GM19043 (cell line): ENCODE data around the gene MEGF8.

Source experiments
- ATAC-seq: cut with Tn5 transposase; IDR thresholded peaks from one replicate; pipeline ENCODE4 v1.9.1; 2021; ENCODE audit warnings: low read depth; ENCODE audit not compliant: unreplicated experiment

Gene MEGF8

DNA sequence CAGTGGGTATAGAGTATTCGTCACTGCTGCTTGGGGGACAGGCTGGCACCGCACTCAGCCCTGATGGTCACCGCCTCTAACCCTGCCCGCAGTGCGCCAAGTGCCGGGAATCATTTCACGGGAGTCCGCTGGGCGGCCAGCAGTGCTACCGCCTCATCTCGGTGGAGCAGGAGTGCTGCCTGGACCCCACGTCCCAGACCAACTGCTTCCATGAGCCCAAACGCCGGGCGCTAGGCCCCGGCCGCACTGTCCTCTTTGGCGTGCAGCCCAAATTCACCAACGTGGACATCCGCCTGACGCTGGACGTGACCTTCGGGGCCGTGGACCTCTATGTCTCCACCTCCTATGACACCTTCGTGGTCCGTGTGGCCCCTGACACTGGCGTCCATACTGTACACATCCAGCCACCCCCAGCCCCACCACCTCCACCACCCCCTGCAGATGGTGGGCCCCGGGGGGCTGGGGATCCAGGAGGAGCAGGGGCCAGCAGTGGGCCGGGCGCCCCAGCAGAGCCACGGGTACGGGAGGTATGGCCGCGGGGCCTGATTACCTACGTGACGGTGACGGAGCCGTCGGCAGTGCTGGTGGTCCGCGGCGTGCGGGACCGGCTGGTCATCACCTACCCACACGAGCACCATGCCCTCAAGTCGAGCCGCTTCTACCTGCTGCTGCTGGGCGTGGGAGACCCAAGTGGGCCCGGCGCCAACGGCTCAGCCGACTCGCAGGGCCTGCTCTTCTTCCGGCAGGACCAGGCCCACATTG lies 50.2 kb downstream of the MEGF8 start:
- no peak for ATAC-seq

DNA sequence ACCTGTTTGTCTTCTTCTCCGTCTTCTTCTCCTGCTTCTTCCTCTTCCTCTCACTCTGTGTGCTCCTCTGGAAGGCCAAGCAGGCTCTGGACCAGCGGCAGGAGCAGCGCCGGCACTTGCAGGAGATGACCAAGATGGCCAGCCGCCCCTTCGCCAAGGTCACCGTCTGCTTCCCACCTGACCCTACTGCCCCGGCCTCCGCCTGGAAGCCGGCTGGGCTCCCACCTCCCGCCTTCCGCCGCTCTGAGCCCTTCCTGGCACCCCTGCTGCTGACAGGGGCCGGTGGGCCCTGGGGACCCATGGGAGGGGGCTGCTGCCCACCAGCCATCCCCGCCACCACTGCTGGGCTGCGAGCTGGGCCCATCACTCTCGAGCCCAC lies 50.7 kb downstream of the MEGF8 start:
- no peak for ATAC-seq

- no peak for ATAC-seq
Measured at GRCh38 chr19:42378225-42379215, 53.1 kb downstream of the MEGF8 start.

- no peak for ATAC-seq
Measured at GRCh38 chr19:42380155-42380554, 54.7 kb downstream of the MEGF8 start.

DNA sequence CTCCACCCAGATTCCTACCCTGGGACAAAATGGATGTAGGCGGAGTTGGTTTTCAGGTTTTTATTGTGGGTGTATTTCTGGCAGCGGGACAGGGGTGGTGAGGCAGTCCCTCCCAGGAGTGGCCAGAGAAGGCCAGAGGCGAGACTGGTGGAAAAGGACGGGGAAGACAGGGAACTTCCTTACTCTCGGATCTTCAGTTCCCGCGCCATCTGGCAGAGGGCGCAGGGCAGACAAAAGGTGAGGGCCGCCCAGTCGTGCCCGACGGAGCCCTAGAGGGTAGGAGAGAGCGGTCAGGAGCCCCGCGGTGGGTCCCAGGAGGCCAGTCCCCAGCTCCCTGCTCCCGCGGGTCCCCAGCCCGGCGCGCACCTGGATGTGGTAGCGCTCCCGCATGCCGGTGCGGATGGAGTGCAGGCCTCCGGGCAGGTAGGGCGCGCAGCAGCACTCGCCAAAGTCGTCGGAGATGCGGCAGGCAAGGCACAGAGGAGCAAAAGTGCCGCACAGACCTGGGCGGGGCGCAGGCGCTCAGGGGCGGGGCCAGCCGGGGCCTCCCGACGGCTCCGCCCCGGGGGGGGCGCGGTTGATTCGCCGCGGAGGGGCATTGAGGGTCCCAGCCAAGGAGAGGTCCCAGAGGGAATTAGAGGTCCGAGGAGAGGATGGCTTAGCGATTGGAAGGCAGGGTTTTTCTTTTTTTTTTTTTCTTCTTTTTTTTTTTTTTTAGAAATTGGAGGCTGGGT lies 61.7 kb downstream of the MEGF8 start:
- ATAC-seq: no peak

DNA sequence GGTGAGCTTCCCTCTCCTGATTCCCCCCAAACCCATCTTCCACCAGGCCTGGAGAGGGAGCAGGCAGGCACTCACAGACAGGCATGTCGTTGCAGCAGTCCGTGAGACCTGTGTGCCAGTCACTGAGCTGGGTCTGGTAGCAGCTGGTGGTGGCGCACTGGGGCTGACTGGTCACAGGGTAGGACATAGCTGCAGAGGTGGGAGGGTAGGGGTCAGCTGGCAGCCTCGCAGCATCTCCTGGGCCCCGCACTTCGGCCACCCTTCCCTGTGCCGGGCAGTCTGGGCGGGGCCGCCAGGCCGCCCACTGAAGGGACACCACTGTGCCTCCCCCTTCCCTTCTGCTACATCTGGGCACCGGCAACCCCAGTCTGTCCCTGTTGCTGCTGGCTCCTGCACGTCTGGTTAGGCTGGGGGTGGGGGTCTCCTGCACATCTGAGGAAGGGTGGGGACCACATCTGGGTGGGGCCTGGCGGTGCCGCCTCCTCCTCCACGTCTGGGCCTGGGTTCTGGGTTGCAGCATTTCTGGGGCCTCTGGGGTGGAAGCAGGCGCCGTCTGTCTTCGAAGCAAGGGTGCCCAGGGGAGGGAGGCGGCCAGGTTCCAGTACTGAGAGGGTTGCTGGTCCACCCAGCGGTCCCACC lies 63.5 kb downstream of the MEGF8 start:
- no peak for ATAC-seq

DNA sequence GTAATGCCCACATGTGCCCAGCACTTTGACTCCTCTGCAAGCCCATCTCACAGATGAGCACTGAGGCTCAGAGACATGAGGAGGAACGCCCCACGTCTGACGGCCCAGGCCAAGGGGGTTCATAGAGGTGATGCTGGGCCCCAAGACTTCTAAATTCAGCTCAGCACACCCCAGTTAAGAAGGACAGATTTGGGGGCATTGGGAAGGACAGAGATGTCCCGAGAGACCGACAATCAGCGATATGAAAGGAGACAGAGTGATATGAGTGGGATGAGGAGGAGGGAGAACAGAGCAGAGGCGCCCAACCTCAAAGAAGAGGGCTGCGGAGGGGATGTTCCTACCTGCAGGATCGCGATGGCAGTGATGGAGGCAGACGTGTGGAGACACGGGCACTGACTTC lies 64.5 kb downstream of the MEGF8 start, which contains the start of gene CNFN:
Gene CNFN, minus strand, starts transcription at position 399 of the 400 bp plus-strand sequence. CDS start 1,260 bp downstream, outside the sequence.
- ATAC-seq: no peak

DNA sequence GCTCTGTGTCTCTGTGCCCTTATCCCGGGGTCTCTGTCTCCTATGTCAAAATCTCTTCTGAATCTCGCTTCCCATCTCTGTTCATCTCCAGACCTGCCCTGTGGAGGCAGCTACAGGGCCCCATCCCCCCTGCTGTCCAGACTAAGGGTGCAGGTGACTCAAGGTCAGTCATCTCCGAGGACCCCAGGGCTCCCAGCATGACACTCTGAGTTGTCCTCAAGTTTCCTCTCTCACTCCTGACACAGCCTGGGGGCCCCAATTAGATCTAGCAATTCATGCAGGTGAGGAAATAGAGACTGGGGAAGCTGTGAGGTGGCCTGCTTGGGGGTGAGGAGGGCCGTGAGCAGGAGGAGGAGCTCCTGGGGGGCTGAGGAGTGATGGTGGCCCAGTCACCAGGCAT lies 66.7 kb downstream of the MEGF8 start:
- ATAC-seq: no peak

GRCh38 chr19:42394751-42395150 lies 69.3 kb downstream of the MEGF8 start:
- no peak for ATAC-seq

GRCh38 chr19:42396381-42397262 lies 71.2 kb downstream of the MEGF8 start:
- ATAC-seq: peak; percentile 90

- no peak for ATAC-seq
Measured at GRCh38 chr19:42397263-42398166, 72.1 kb downstream of the MEGF8 start.

DNA sequence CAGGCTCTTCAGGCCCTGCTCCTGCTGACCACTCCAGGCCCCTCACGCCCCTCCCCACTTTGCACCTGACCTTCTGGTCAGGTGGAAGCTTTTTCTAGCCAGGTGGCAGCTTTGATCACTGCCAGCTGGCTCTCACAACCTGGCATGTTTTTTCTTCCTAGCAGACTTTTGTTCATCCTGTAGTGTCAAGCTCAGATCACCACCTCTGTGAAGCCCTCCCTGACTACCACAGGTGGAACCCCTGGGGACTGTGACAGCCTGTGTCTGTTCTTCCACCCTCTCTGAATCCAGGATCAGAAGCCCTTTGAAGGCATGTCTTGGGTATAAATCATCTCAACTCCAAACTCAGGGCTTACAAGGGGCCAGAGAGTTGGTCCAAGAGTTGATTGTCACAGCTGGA lies 75.0 kb downstream of the MEGF8 start:
- ATAC-seq: no peak

DNA sequence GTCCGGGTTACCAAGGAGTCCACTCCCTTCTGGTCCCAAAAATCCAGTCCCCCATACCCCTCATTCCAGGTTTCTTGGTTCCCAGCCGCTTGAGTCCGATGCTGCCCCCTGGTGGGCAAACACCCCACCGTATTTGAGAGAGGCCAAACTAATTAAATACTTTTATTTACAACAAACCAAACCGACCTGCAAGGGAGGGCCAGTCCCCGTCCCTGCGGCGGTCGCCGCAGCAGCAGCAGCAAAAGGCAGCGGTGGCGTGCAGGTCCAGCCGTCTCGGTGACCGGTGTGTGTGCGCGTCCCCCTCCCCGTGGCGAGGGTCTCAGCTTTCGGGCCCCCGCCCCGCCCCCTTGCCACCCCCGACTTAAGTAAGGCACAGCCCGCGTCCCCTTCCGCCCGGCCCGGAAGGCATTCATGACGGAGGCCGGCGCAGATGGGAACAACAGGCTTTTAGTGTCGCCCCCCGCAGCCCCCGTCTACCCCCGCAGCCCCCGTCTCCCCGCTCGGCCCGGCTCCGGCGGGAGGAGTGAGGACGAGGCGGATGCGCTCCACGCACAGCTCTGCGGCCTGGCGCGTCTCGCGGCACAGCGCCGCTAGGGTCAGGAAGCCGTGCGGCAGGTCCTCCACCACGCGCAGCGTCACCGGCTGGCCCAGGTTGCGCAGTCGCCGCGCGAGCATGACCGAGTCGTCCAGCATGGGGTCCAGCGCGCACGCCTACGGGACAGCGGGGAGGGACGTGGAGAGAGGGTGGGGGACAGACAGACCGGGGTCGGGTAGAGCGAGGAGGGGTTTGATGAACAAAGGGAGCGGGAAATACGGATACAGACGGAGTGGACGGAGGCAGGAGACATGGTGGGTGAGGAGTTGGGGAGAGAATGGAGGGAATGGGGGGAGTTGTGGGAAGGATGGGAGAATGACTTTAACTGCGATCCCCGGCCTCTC lies 76.2 kb downstream of the MEGF8 start:
- no peak for ATAC-seq

GRCh38 chr19:42402376-42403116 lies 77.1 kb downstream of the MEGF8 start:
- ATAC-seq: no peak

DNA sequence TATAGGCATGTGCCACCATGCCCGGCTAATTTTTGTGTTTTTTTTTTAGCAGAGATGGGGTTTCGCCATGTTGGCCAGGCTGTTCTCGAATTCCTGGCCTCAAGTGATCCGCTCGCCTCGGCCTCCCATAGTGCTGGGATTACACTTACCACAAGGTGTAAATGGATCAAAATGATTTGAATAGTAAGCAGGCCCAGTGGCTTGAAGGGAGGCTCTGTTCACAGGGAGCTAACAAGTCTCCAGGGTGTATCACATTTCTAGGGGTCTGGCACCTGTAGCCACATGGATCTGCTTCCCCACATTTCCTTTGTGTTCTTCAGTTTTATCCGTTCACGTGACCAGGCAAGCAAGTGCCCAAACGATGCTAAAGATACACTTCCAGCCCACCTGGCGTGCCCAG lies 78.2 kb downstream of the MEGF8 start:
- no peak for ATAC-seq

- no peak for ATAC-seq
Measured at GRCh38 chr19:42406111-42406510, 80.7 kb downstream of the MEGF8 start.
